Vagina (tissue), 2 donors: ENCODE data around the gene TUBA3D.
"Not testable (repeated sequence)": the region's sequence is repeated elsewhere in the genome, so short reads cannot be mapped to it uniquely, and the experiment has no call there.

Experiments used
- CTCF ChIP-seq, 3 experiments: fragments of 450-650 bp in 2 of 3; fragments of 200-600 bp in 1 of 3; sonication (generic) in 1 of 3; IDR thresholded peaks; one replicate each; pipeline ENCODE4 v1.5.1; 2017 to 2019; ENCODE audit warnings: antibody characterized with exemption in 3 of 3, mild to moderate bottlenecking in 2 of 3, moderate library complexity in 2 of 3
- POLR2A ChIP-seq, 2 donors: fragments of 450-650 bp; IDR thresholded peaks; one replicate each; pipeline ENCODE4 v1.6.1; 2017; ENCODE audit warnings: antibody characterized with exemption in 2 of 2, mild to moderate bottlenecking in 2 of 2, moderate library complexity in 2 of 2

GRCh38 chr2:131447981-131448380 is 27.9 kb upstream of the TUBA3D start:
- TF ChIP-seq CTCF, POLR2A (IDR thresholded peaks at IDR 0.05): not testable (repeated sequence)
